B cell (primary cell): Measurements from ENCODE around the gene GRID1.

Experiments
- EZH2 ChIP-seq: IDR thresholded peaks from 2 replicates; pipeline ENCODE4 v1.6.1; 2012; ENCODE audit warnings: borderline replicate concordance, low read depth, mild to moderate bottlenecking, moderate library complexity, low read length; ENCODE audit not compliant: insufficient read depth, poor library complexity, severe bottlenecking
- TF ChIP-seq, protein P1 (sequence below): fragments of 200-600 bp; IDR thresholded peaks from one replicate; pipeline ENCODE4 v1.8.0; 2022; ENCODE audit warnings: antibody characterized with exemption, mild to moderate bottlenecking

DNA sequence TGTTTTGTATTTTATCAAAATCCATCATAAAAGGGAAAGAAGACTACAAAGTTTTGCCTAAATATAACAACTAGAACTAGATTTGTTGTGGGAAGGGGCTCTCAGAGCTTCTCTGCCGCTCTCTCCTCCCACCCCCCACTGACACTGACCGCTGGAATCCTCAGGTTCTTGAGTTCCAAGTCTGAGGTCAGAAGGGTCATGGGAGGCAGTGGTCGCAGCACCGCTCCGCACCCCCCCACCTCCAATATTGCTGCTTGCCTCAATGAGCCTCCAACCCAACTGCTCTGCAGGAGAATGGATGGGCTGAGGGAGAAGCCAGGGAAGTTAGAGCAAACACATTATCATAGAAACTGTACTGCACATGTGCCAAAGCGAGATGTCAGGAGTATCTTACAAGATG lies 359.4 kb downstream of the GRID1 start:
- TF ChIP-seq, protein P1, sequence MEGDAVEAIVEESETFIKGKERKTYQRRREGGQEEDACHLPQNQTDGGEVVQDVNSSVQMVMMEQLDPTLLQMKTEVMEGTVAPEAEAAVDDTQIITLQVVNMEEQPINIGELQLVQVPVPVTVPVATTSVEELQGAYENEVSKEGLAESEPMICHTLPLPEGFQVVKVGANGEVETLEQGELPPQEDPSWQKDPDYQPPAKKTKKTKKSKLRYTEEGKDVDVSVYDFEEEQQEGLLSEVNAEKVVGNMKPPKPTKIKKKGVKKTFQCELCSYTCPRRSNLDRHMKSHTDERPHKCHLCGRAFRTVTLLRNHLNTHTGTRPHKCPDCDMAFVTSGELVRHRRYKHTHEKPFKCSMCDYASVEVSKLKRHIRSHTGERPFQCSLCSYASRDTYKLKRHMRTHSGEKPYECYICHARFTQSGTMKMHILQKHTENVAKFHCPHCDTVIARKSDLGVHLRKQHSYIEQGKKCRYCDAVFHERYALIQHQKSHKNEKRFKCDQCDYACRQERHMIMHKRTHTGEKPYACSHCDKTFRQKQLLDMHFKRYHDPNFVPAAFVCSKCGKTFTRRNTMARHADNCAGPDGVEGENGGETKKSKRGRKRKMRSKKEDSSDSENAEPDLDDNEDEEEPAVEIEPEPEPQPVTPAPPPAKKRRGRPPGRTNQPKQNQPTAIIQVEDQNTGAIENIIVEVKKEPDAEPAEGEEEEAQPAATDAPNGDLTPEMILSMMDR: no peak
- no peak for TF ChIP-seq EZH2
